Right kidney (tissue), 1 donor: ENCODE results near the gene SELPLG.
A peak's percentile ranks its signal among the peaks of the same experiment; 100 is the strongest.

Experiments used
- DNase-seq: peaks from one replicate; pipeline ENCODE4 v3.0.0-alpha.2; 2016

The SELPLG gene

GRCh38 chr12:108605000-108605689 is 28.5 kb downstream of the SELPLG start:
- no peak for DNase-seq

GRCh38 chr12:108604208-108604941 is 29.3 kb downstream of the SELPLG start:
- DNase-seq, result no peak

- no peak for DNase-seq
Measured at GRCh38 chr12:108603743-108604142, 30.0 kb downstream of the SELPLG start.

- DNase-seq, result no peak
Measured at GRCh38 chr12:108602976-108603704, 30.6 kb downstream of the SELPLG start.

- no peak for DNase-seq
Measured at GRCh38 chr12:108602209-108602705, 31.4 kb downstream of the SELPLG start.

- no peak for DNase-seq
Measured at GRCh38 chr12:108600702-108601007, 33.0 kb downstream of the SELPLG start.

- no peak for DNase-seq
Measured at GRCh38 chr12:108599948-108600701, 33.6 kb downstream of the SELPLG start.

GRCh38 chr12:108599541-108599940 is 34.2 kb downstream of the SELPLG start:
- no peak for DNase-seq

- DNase-seq, result no peak
Measured at GRCh38 chr12:108598553-108599250, 35.0 kb downstream of the SELPLG start.

GRCh38 chr12:108597559-108598471 is 35.9 kb downstream of the SELPLG start, which contains the start of gene TMEM119:
TSS of gene TMEM119 (minus strand) at chr12:108598084. CDS start at chr12:108592383, 5,701 bp downstream.
- DNase-seq, result peak; percentile 62

- no peak for DNase-seq
Measured at GRCh38 chr12:108596854-108597558, 36.7 kb downstream of the SELPLG start.

GRCh38 chr12:108595711-108596647 is 37.7 kb downstream of the SELPLG start:
- DNase-seq, result no peak

GRCh38 chr12:108594960-108595710 is 38.6 kb downstream of the SELPLG start:
- no peak for DNase-seq

GRCh38 chr12:108594323-108594903 is 39.3 kb downstream of the SELPLG start:
- DNase-seq, result no peak

GRCh38 chr12:108592033-108592909 is 41.4 kb downstream of the SELPLG start:
- DNase-seq, result no peak

- no peak for DNase-seq
Measured at GRCh38 chr12:108591267-108591980, 42.3 kb downstream of the SELPLG start.
